A549 (cell line): ENCODE results near the gene BPIFA3.

Source experiments
- RAD21 ChIP-seq, 2 experiments: fragments of >200 bp in 1 of 2; sonication (Bioruptor Twin) in 1 of 2; formaldehyde crosslinking in 1 of 2; IDR thresholded peaks in 1 of 2; conservative IDR thresholded peaks in 1 of 2; 2 replicates in 1 of 2; 3 replicates in 1 of 2; pipeline ENCODE4 v1.6.1; 2012 to 2018; ENCODE audit warnings: inconsistent platforms in 1 of 2
- RFX5 ChIP-seq: fragments of 450-650 bp; IDR thresholded peaks from 2 replicates; pipeline ENCODE4 v1.7.1; 2014; ENCODE audit warnings: antibody characterized with exemption, mild to moderate bottlenecking, moderate library complexity
- RNF2 ChIP-seq: fragments of 200-600 bp; sonication (generic); IDR thresholded peaks from 2 replicates; pipeline ENCODE4 v1.6.1; 2016; ENCODE audit warnings: low read depth, mild to moderate bottlenecking, antibody characterized with exemption, moderate library complexity, borderline replicate concordance

GRCh38 chr20:33224399-33224798 is 7.2 kb downstream of the BPIFA3 start:
- TF ChIP-seq RAD21 (conservative IDR thresholded peaks at IDR 0.05 in 1 of 2, IDR thresholded peaks at IDR 0.05 in 1 of 2): no peak
- no peak for TF ChIP-seq RNF2
- TF ChIP-seq RFX5: no peak
